IMR-90 (cell line): Measurements from ENCODE around the gene IL17F. TPM values are rescaled to one million over a fixed set of nuclear protein-coding genes. Genes with fewer than 3 reads are reported as not detected.

Source experiments
- ATAC-seq: fragments of 200-7000 bp; cut with Tn5 transposase; 2 replicates; pipeline ENCODE4 v1.9.1; 2020; ENCODE audit warnings: low read depth, mild to moderate bottlenecking, moderate library complexity
- BruUV-seq: library from RNA; stranded (reverse); fragments of 400-500 nt; replicated peaks from 2 replicates; lab custom pipeline; 2021; lab: Mats Ljungman, UMichigan
- CTCF ChIA-PET: fragments of 300-600 bp; formaldehyde crosslinking; extraction: SDS; loops from one replicate; lab custom pipeline; 2021; ENCODE audit warnings: antibody characterized with exemption; lab: Yijun Ruan, JAX
- POLR2A ChIA-PET: fragments of 300-600 bp; sonication (Branson Sonifier 250); formaldehyde crosslinking; loops from one replicate; lab custom pipeline; 2022; ENCODE audit warnings: antibody characterized with exemption; ENCODE audit not compliant: unreplicated experiment; lab: Charles Lee
- DNase-seq: peaks from one replicate; pipeline ENCODE4 v3.0.0; 2013
- H2AFZ ChIP-seq: replicated peaks from 2 replicates; pipeline ENCODE3; 2013; ENCODE audit warnings: low read length, mild to moderate bottlenecking; ENCODE audit not compliant: poor library complexity
- H2AK5ac ChIP-seq: 2 replicates; pipeline ENCODE4 v1.6.1; 2013; ENCODE audit warnings: low read depth, low read length, inconsistent platforms
- H2AK9ac ChIP-seq: replicated peaks from 2 replicates; pipeline ENCODE3; 2013; ENCODE audit warnings: mild to moderate bottlenecking, low read depth, low read length, moderate library complexity; ENCODE audit not compliant: poor library complexity
- H2BK120ac ChIP-seq: 2 replicates; pipeline ENCODE4 v1.6.1; 2013; ENCODE audit warnings: low read depth, low read length, inconsistent platforms
- H2BK15ac ChIP-seq: 3 replicates; pipeline ENCODE4 v1.6.1; 2013; ENCODE audit warnings: low read depth, low read length, inconsistent platforms
- H2BK20ac ChIP-seq: 2 replicates; pipeline ENCODE4 v1.6.1; 2013; ENCODE audit warnings: low read depth, mild to moderate bottlenecking, inconsistent platforms, low read length, moderate library complexity
- H2BK5ac ChIP-seq: 2 replicates; pipeline ENCODE4 v1.6.1; 2013; ENCODE audit warnings: mild to moderate bottlenecking, low read depth, low read length, inconsistent platforms; ENCODE audit not compliant: poor library complexity, severe bottlenecking
- H3K14ac ChIP-seq: replicated peaks from 2 replicates; pipeline ENCODE4 v1.6.1; 2013; ENCODE audit warnings: low read depth, low read length, inconsistent platforms
- H3K18ac ChIP-seq: 2 replicates; pipeline ENCODE4 v1.6.1; 2013; ENCODE audit warnings: low read depth, low read length, control low read depth
- H3K23ac ChIP-seq: 2 replicates; pipeline ENCODE4 v1.6.1; 2013; ENCODE audit warnings: low read depth, low read length, inconsistent platforms
- H3K27ac ChIP-seq: 2 replicates; pipeline ENCODE4 v1.5.1; 2013; ENCODE audit warnings: mild to moderate bottlenecking, control low read depth, low read length; ENCODE audit not compliant: insufficient read depth
- H3K27me3 ChIP-seq: 2 replicates; pipeline ENCODE4 v1.6.1; 2013; ENCODE audit warnings: low read length; ENCODE audit not compliant: control insufficient read depth, insufficient read depth
- H3K36me3 ChIP-seq: 2 replicates; pipeline ENCODE4 v1.6.1; 2013; ENCODE audit warnings: low read length, mixed read lengths; ENCODE audit not compliant: control insufficient read depth, insufficient read depth
- H3K4ac ChIP-seq: 2 replicates; pipeline ENCODE4 v1.6.1; 2013; ENCODE audit warnings: low read depth, low read length, inconsistent platforms
- H3K4me1 ChIP-seq: 2 replicates; pipeline ENCODE4 v1.6.1; 2013; ENCODE audit warnings: low read length, mixed read lengths; ENCODE audit not compliant: control insufficient read depth, insufficient read depth
- H3K4me2 ChIP-seq: 2 replicates; pipeline ENCODE4 v1.6.1; 2013; ENCODE audit warnings: low read depth, mild to moderate bottlenecking, control low read depth, low read length, moderate library complexity
- H3K4me3 ChIP-seq: 2 replicates; pipeline ENCODE4 v1.5.1; 2013; ENCODE audit warnings: low read depth, mild to moderate bottlenecking, control low read depth, low read length, moderate library complexity; ENCODE audit not compliant: insufficient read depth
- H3K56ac ChIP-seq: 2 replicates; pipeline ENCODE4 v1.6.1; 2013; ENCODE audit warnings: low read length, inconsistent platforms; ENCODE audit not compliant: insufficient read depth; ENCODE audit errors: extremely low read depth
- H3K79me1 ChIP-seq, 2 experiments: 2 replicates each; pipeline ENCODE4 v1.6.1; 2013; ENCODE audit warnings: low read length in 2 of 2, inconsistent platforms in 1 of 2, low read depth in 1 of 2
- H3K9ac ChIP-seq: 2 replicates; pipeline ENCODE4 v1.6.1; 2013; ENCODE audit warnings: low read depth, low read length, control low read depth
- H3K9me1 ChIP-seq: 2 replicates; pipeline ENCODE4 v1.6.1; 2013; ENCODE audit warnings: low read length, inconsistent platforms; ENCODE audit not compliant: insufficient read depth
- H3K9me3 ChIP-seq: 2 replicates; pipeline ENCODE4 v1.6.1; 2013; ENCODE audit warnings: low read length; ENCODE audit not compliant: control insufficient read depth, insufficient read depth
- H4K20me1 ChIP-seq: 2 replicates; pipeline ENCODE4 v1.6.1; 2013; ENCODE audit warnings: low read length, inconsistent platforms; ENCODE audit not compliant: insufficient read depth
- H4K5ac ChIP-seq: 2 replicates; pipeline ENCODE4 v1.6.1; 2013; ENCODE audit warnings: mild to moderate bottlenecking, low read depth, low read length, control low read depth
- H4K8ac ChIP-seq, 2 experiments: 2 replicates each; pipeline ENCODE4 v1.6.1; 2013; ENCODE audit warnings: low read depth in 2 of 2, low read length in 2 of 2, control low read depth in 1 of 2, inconsistent platforms in 1 of 2
- H4K91ac ChIP-seq: 2 replicates; pipeline ENCODE4 v1.6.1; 2013; ENCODE audit warnings: low read depth, low read length, inconsistent platforms; ENCODE audit not compliant: insufficient read depth
- BHLHE40 ChIP-seq: fragments of 150-350 bp; IDR thresholded peaks from 2 replicates; pipeline ENCODE4 v1.6.1; 2016; ENCODE audit warnings: mild to moderate bottlenecking, low read depth, low read length
- ELK1 ChIP-seq: fragments of 150-350 bp; IDR thresholded peaks from 2 replicates; pipeline ENCODE4 v1.6.1; 2016; ENCODE audit warnings: low read depth, mild to moderate bottlenecking, low read length, moderate library complexity, borderline replicate concordance
- FOS ChIP-seq: fragments of 150-350 bp; IDR thresholded peaks from 2 replicates; pipeline ENCODE4 v1.6.1; 2016; ENCODE audit warnings: low read depth, low read length
- MXI1 ChIP-seq: IDR thresholded peaks from 2 replicates; pipeline ENCODE4 v1.6.1; 2012; ENCODE audit warnings: low read depth, mild to moderate bottlenecking, low read length, moderate library complexity, borderline replicate concordance
- SMC3 ChIP-seq: fragments of 150-350 bp; IDR thresholded peaks from 2 replicates; pipeline ENCODE4 v1.6.1; 2016; ENCODE audit warnings: low read depth, mild to moderate bottlenecking, antibody characterized with exemption, low read length, moderate library complexity
- WGBS, 2 experiments: methylation state at CpG; one replicate each; pipeline versions ENCODE4 v1.1.5 to v1.1.7; 2013; ENCODE audit warnings: missing lambda C conversion rate in 2 of 2; ENCODE audit not compliant: insufficient read length in 1 of 2; ENCODE audit errors: extremely low coverage in 2 of 2; 5-methylcytosine and 5-hydroxymethylcytosine counted together
- dilution Hi-C: fragments of 300-500 bp; cut with HindIII; formaldehyde crosslinking; loops from one replicate; pipeline ENCODE4 v1.14.3; 2018; ENCODE audit warnings: low sequenced_read_pairs; ENCODE audit not compliant: unreplicated experiment
- in situ Hi-C: fragments of 300-500 bp; cut with MboI; formaldehyde crosslinking; loops from 3 replicates; pipeline ENCODE4 v1.14.3; 2019; ENCODE audit warnings: low sequenced_read_pairs, inconsistent platforms, mixed read lengths
- intact Hi-C: fragments of 100-400 bp; cut with micrococcal nuclease; formaldehyde crosslinking; loops from 2 replicates; pipeline ENCODE4 v1.10.0; 2022
- polyA plus RNA-seq, 3 experiments: library from polyadenylated mRNA; depleted of rRNA; stranded (reverse); fragments of >200 nt; gene quantifications; 2 replicates each; pipeline ENCODE4 v1.2.3, GENCODE V29; 2012; ENCODE audit warnings: low replicate concordance in 1 of 3
- total RNA-seq: library from RNA; depleted of rRNA; stranded (reverse); fragments of >200 nt; gene quantifications from 2 replicates; pipeline ENCODE4 v1.2.3, GENCODE V29; 2012

Gene IL17F
- total and polyA plus RNA-seq, 2 of the 4 experiments (the other 2 are of a cell fraction) = not detected

- no peaks in the 10 kb centered on the region for H3K9me1 ChIP-seq
- H3K4me2 ChIP-seq = no peak overlapping the region
- intact Hi-C loops (no loop called here), dilution Hi-C loops (no loop called here), in situ Hi-C loops (no loop called here)
- no peak overlapping the region for H3K56ac ChIP-seq
- H2BK120ac ChIP-seq = no peak overlapping the region
- no peaks in the 10 kb centered on the region for H3K4me1 ChIP-seq
- H4K5ac ChIP-seq = no peak overlapping the region
- no TSS peak for BruUV-seq
- H3K14ac ChIP-seq = no peak overlapping the region
- H4K8ac ChIP-seq = no peak overlapping the region
- H3K27me3 ChIP-seq = peaks cover 13% of the 10 kb centered on the region
- H2BK15ac ChIP-seq = no peak overlapping the region
- POLR2A ChIA-PET = no interaction called here
- WGBS, 2 experiments = no CpG with 5 or more reads among the region's 2 CpGs
- H2AFZ ChIP-seq = no peak overlapping the region
- no peak overlapping the region for H3K27ac ChIP-seq
- H3K4ac ChIP-seq = no peak overlapping the region
- no peak for ATAC-seq
- TF ChIP-seq MXI1 = no peak
- no peak for TF ChIP-seq SMC3
- no peak for TF ChIP-seq BHLHE40
- no peak for TF ChIP-seq FOS
- TF ChIP-seq ELK1 = no peak
- H3K4me3 ChIP-seq = no peak overlapping the region
- no peak overlapping the region for H2AK5ac ChIP-seq
- H3K36me3 ChIP-seq = no peaks in the 10 kb centered on the region
- H3K23ac ChIP-seq = no peak overlapping the region
- H3K79me1 ChIP-seq = no peaks in the 10 kb centered on the region
- H2BK5ac ChIP-seq = no peak overlapping the region
- no peak overlapping the region for H3K9ac ChIP-seq
- H3K9me3 ChIP-seq = no peaks in the 10 kb centered on the region
- H4K20me1 ChIP-seq = no peaks in the 10 kb centered on the region
- H3K18ac ChIP-seq = no peak overlapping the region
- H2BK20ac ChIP-seq = no peak overlapping the region
- CTCF ChIA-PET = interaction anchor here (1.2 kb wide), 1 partner anchor 22 kb away, joined by 3 read pairs; no protein-coding TSS in a partner anchor
- H4K91ac ChIP-seq = no peak overlapping the region
- DNase-seq = no peak
- no peak overlapping the region for H2AK9ac ChIP-seq
These were observed 2.5 kb downstream of the IL17F start for GRCh38 chr6:52241819-52242218.
